Natural killer cell (primary cell): ENCODE data around the gene GRIN3B. TPM values are rescaled to one million over a fixed set of nuclear protein-coding genes. Genes with fewer than 3 reads are reported as not detected.
"Not testable (repeated sequence)": the region's sequence is repeated elsewhere in the genome, so short reads cannot be mapped to it uniquely, and the experiment has no call there.

Experiments
- ATAC-seq, 3 donors: fragments of 150-1000 bp in 2 of 3; fragments of 200-7000 bp in 1 of 3; cut with Tn5 transposase; 1 replicate in 1 of 3; 2 replicates in 2 of 3; pipeline ENCODE4 v1.10.0; 2021; ENCODE audit warnings: mild to moderate bottlenecking in 2 of 3, moderate library complexity in 2 of 3
- DNase-seq, 2 donors: peaks; one replicate each; pipeline versions ENCODE4 v3.0.0 to v3.0.0-alpha.2; 2013 to 2021; ENCODE audit warnings: mixed read lengths in 1 of 2
- H3K27ac ChIP-seq: one replicate; pipeline ENCODE4 v1.5.1; 2013; ENCODE audit warnings: mild to moderate bottlenecking, low read length
- H3K27me3 ChIP-seq: one replicate; pipeline ENCODE4 v1.6.1; 2013; ENCODE audit warnings: low read length; ENCODE audit not compliant: control insufficient read depth, insufficient read depth
- H3K36me3 ChIP-seq: one replicate; pipeline ENCODE4 v1.6.1; 2013; ENCODE audit warnings: low read length; ENCODE audit not compliant: control insufficient read depth, insufficient read depth
- H3K4me1 ChIP-seq: one replicate; pipeline ENCODE4 v1.6.1; 2013; ENCODE audit warnings: low read length; ENCODE audit not compliant: control insufficient read depth, insufficient read depth
- H3K4me3 ChIP-seq: one replicate; pipeline ENCODE4 v1.5.1; 2013; ENCODE audit warnings: low read length
- H3K9me3 ChIP-seq: one replicate; pipeline ENCODE4 v1.6.1; 2013; ENCODE audit warnings: low read length; ENCODE audit not compliant: control insufficient read depth, insufficient read depth
- H3K27ac Mint-ChIP-seq, 2 donors: one replicate each; pipeline ENCODE4 v1.8.0; 2022; ENCODE audit warnings: mild to moderate bottlenecking in 2 of 2, mixed read lengths in 2 of 2, moderate library complexity in 1 of 2
- H3K27me3 Mint-ChIP-seq, 2 donors: one replicate each; pipeline ENCODE4 v1.8.0; 2022; ENCODE audit warnings: low read depth in 2 of 2, mixed read lengths in 2 of 2
- H3K36me3 Mint-ChIP-seq: one replicate; pipeline ENCODE4 v1.8.0; 2022; ENCODE audit warnings: mixed read lengths
- H3K4me1 Mint-ChIP-seq, 2 donors: one replicate each; pipeline ENCODE4 v1.8.0; 2022; ENCODE audit warnings: mixed read lengths in 2 of 2
- H3K4me3 Mint-ChIP-seq: one replicate; pipeline ENCODE4 v1.8.0; 2022; ENCODE audit warnings: mild to moderate bottlenecking, moderate library complexity, mixed read lengths
- H3K9me3 Mint-ChIP-seq, 2 donors: one replicate each; pipeline ENCODE4 v1.8.0; 2022; ENCODE audit warnings: mixed read lengths in 2 of 2
- WGBS: methylation state at CpG from one replicate; pipeline ENCODE4 v1.1.7; 2013; ENCODE audit warnings: missing lambda C conversion rate; ENCODE audit not compliant: insufficient coverage; 5-methylcytosine and 5-hydroxymethylcytosine counted together
- intact Hi-C: fragments of 100-400 bp; cut with micrococcal nuclease; formaldehyde crosslinking; loops from one replicate; pipeline ENCODE4 v1.14.2; 2022
- total RNA-seq, 4 donors: library from RNA; stranded (reverse); fragments of 120-200 nt in 1 of 4; gene quantifications; one replicate each; pipeline versions ENCODE4 v1.2.3 to v1.2.4, GENCODE V29; 2013 to 2022
- TF ChIP-seq, protein P1 (sequence below): fragments of 200-600 bp; IDR thresholded peaks from one replicate; pipeline ENCODE4 v1.8.0; 2022; ENCODE audit warnings: antibody characterized with exemption

Gene GRIN3B
- total RNA-seq, 3 donors from 2014 or later (not counting 1 experiment from before 2014, with no cell fraction given), result 0.09 to 0.15 TPM; not detected in 1

DNA sequence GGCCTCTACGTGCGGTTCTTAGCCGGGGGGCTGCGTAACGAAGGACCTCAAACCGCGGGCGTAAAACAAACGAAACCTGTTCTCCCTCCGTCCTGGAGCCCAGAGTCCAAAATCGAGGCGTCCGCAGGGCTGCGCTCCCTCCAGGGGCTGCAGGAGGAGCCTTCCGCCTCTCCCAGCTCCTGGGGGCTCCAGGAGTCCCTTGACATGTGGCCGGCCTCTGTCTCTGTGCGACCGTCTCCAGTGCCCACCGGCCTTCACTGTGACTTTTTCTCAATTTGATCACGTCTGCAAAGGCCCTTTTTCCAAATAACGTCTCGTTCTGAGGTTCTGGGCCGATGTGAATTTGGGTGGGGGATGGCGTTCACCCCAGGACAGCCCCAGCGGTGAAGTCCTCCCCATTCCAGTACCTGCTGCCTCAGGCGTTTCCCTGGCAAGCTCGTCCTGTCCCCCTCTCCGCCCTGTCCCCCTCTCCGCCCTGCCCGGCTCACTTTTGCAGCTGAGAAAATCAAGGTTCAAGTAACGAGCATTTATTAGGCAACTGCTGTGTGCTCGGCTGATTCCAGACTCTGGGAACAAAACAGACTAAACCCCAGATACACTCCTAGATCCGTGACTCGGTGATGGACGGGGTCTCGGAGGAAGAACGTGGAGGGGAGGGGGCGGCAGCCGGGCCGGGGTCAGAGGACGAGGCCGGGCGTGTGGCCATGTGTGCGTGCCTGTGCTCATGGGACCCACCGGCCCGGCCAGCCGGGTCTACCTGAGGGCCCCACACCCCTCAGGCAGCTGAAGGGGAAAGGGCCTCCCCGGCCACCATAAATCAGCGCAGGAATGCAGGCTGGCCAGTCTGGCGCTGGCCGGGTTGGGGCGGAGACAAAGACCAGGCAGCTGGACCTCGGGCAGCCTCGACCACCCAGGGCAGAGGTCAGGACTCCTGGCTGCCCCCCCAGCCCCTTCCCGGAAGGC lies 44.1 kb upstream of the GRIN3B start:
- H3K9me3 ChIP-seq, result no peaks in the 10 kb centered on the region
- Mint-ChIP-seq H3K27ac (no peak overlapping the region), H3K4me1 (peaks cover 0 to 11% of the 10 kb centered on the region in 2 donors), H3K36me3 (no peaks in the 10 kb centered on the region), H3K9me3 (no peaks in the 10 kb centered on the region), H3K27me3 (no peaks in the 10 kb centered on the region), H3K4me3 (no peak overlapping the region)
- no peak overlapping the region for H3K4me3 ChIP-seq
- no peak overlapping the region for H3K27ac ChIP-seq
- intact Hi-C loops, result no loop called here
- WGBS, result 97% methylated on average over 55 of the region's 55 CpGs
- TF ChIP-seq, protein P1, sequence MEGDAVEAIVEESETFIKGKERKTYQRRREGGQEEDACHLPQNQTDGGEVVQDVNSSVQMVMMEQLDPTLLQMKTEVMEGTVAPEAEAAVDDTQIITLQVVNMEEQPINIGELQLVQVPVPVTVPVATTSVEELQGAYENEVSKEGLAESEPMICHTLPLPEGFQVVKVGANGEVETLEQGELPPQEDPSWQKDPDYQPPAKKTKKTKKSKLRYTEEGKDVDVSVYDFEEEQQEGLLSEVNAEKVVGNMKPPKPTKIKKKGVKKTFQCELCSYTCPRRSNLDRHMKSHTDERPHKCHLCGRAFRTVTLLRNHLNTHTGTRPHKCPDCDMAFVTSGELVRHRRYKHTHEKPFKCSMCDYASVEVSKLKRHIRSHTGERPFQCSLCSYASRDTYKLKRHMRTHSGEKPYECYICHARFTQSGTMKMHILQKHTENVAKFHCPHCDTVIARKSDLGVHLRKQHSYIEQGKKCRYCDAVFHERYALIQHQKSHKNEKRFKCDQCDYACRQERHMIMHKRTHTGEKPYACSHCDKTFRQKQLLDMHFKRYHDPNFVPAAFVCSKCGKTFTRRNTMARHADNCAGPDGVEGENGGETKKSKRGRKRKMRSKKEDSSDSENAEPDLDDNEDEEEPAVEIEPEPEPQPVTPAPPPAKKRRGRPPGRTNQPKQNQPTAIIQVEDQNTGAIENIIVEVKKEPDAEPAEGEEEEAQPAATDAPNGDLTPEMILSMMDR, result no peak
- H3K27me3 ChIP-seq, result no peaks in the 10 kb centered on the region
- H3K4me1 ChIP-seq, result peaks cover 21% of the 10 kb centered on the region
- H3K36me3 ChIP-seq, result peaks cover 2% of the 10 kb centered on the region
- ATAC-seq (no peak), DNase-seq (no peak)

DNA sequence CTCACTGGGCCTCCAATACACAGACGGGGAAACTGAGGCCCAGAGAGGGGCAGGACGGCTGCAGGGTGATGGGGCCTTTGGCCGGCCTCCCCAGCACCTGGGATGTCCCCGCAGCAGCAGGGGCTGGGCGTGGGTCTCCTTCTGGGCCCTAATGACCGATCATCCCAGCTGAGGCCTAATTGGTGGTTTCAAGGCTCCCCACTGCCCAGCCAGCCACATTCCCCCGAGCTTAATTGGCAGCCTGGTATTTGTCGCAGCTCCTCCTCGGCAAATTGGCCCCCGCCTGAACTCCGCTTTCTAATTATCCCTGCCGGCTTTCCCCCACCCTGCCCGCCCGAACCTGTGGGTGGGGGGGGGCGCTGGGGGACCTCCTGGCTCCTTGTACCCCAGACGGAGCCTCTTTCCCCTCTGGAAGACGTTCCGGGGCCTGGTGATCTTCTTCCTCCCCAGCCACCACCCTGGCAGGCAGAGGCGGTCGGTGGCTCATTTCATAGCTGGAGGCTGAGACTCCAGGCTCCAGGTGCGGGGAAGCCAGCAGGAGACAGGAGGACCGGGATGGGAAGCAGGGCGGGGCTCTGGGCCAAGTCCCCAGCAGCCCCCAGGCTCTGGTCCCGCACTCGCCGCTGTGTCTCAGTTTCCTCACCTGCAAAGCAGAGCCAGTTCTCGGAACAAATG lies 43.3 kb upstream of the GRIN3B start:
- H3K27me3 ChIP-seq, result no peaks in the 10 kb centered on the region
- no peak overlapping the region for H3K27ac ChIP-seq
- TF ChIP-seq, protein P1, result no peak
- intact Hi-C loops, result no loop called here
- no peaks in the 10 kb centered on the region for H3K9me3 ChIP-seq
- Mint-ChIP-seq H3K4me1 (peaks cover 0 to 11% of the 10 kb centered on the region in 2 donors), H3K9me3 (no peaks in the 10 kb centered on the region), H3K27me3 (no peaks in the 10 kb centered on the region), H3K36me3 (no peaks in the 10 kb centered on the region), H3K4me3 (no peak overlapping the region), H3K27ac (no peak overlapping the region)
- WGBS, result 92% methylated on average over 27 of the region's 27 CpGs
- peaks cover 2% of the 10 kb centered on the region for H3K36me3 ChIP-seq
- H3K4me1 ChIP-seq, result peaks cover 21% of the 10 kb centered on the region
- H3K4me3 ChIP-seq, result no peak overlapping the region
- DNase-seq (no peak), ATAC-seq (no peak)

DNA sequence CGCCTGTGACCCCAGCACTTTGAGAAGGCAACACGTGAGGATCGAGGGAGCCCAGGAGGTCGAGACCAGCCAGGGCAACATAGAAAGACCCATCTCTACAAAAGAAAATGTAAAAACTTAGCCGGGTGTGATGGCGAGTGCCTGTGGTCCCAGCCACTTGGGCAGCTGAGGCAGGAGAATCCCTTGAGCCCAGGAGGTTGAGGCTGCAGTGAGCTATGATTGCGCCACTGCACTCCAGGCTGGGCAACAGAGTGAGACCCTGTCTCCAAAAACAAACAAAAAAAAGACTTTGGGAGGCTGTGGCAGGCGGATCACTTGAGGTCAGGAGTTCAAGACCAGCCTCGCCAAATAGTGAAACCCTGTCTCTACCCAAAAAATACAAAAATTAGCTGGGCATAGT lies 42.6 kb upstream of the GRIN3B start:
- H3K4me3 Mint-ChIP-seq, H3K9me3 ChIP-seq, H3K4me3 ChIP-seq, H3K27me3 Mint-ChIP-seq, ATAC-seq, H3K27ac Mint-ChIP-seq, H3K36me3 Mint-ChIP-seq, H3K9me3 Mint-ChIP-seq, H3K27me3 ChIP-seq, intact Hi-C loops, H3K27ac ChIP-seq, H3K36me3 ChIP-seq, DNase-seq: not testable (repeated sequence)
- peaks cover 16% of the 10 kb centered on the region for H3K4me1 ChIP-seq
- peaks cover 0 to 11% of the 10 kb centered on the region in 2 donors for H3K4me1 Mint-ChIP-seq
- WGBS, result 96% methylated on average over 9 of the region's 9 CpGs
